Measurements from ENCODE around the gene DHX38. TPM values are rescaled to one million over a fixed set of nuclear protein-coding genes. Genes with fewer than 3 reads are reported as not detected.

DHX38 gene
- total RNA-seq, 2 experiments from 2014 or later: 78.6 to 79.9 TPM

DNA sequence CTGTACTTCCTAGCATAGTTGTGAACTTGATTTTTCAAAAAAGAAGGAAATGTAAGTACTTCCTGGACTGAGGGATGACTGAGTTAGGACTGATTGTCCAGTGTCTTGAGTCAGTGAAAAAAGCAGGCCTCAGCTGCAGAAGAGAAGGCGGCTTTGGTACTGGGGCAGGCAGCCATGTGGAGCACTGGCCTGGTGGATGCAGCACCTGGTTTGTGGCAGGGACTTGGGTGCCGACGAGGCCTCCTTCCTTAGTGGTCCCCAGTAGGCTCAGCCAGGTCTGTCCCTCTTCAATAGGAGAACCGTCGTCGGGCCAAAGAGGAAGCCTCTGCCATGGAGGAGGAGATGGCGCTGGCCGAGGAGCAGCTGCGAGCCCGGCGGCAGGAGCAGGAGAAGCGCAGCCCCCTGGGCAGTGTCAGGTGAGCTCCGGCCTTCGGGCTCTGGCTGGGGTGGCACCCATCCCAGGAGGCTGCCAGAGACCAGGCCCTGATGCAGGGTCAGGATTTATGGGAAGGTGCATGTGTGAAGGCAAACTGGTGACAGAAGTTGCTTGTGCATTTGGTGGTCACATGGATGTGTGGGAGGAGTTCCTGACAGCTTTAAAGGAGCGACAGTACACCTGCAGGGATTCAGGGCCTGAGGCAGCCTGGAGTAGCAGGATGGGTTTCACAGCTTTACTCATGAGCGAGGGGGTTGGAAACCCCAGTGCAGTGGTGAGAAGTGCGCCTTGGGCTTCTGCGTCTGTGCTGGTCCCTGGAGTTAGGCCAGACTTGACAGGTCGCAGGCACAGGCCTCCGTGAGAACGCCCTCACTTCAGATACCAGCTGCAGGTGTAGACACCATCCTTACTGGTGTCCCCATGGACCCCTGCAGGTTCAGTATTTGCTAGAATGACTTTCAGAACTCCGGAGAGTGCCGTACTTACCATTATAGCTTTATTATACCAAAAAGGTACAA is 17.3 kb downstream of the DHX38 start:
- Mint-ChIP-seq H3K4me1 (ENCODE audit: low read depth) (no peaks in the 10 kb centered on the region), H3K4me3 (no peak overlapping the region), H3K27me3 (ENCODE audit: low read depth) (no peaks in the 10 kb centered on the region), H3K9me3 (no peaks in the 10 kb centered on the region), H3K36me3 (ENCODE audit: low read depth) (peaks cover 29% of the 10 kb centered on the region), H3K27ac (no peak overlapping the region)
- intact Hi-C loops (cut with micrococcal nuclease): no loop called here
- CTCF ChIA-PET: interaction anchor here (1.0 to 2.1 kb wide), 2 partner anchors 14 kb away, joined by 3 to 6 read pairs; no protein-coding TSS in a partner anchor
- DNase-seq: no peak

DNA sequence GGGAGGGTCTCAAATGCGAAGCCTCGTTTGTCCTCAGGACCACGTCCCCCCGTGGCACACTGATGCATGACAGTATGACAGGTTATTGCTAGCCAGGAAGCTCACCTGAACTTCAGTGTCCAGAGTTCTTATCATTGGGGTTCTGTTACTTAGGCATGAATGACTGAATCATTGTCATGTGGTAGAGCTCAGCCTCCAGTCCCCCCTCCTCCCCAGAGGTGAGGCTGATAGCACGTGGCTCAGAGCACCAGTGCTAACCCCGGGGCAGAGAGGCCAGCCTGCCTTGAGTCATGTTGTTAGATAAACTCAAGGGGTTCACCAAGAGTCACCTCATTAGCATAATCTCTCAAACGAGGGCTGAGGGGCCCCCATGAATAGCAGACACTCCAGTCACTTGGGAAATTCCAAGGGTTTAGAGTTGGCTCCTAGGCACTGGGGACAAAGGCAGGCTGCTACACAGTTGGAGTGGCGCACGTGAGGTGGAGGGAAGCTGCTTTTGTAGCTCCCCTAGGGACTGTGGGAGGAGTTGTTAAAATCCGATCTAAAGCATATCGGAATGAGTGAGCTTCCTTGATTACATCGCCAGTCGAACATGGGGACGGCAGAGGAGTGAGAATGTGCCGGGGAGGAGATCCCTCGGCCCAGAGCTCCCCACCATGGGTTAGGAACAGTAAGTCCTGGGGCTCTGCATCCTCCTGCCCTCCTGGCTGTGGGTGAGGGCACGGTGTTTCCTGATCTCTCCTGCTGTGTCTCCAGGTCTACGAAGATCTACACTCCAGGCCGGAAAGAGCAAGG is 18.2 kb downstream of the DHX38 start:
- Mint-ChIP-seq H3K36me3 (ENCODE audit: low read depth) (peaks cover 25% of the 10 kb centered on the region), H3K27ac (no peak overlapping the region), H3K27me3 (ENCODE audit: low read depth) (no peaks in the 10 kb centered on the region), H3K4me3 (no peak overlapping the region), H3K4me1 (ENCODE audit: low read depth) (no peaks in the 10 kb centered on the region), H3K9me3 (no peaks in the 10 kb centered on the region)
- intact Hi-C loops (cut with micrococcal nuclease): no loop called here
- CTCF ChIA-PET: interaction anchor here (1.0 kb wide), 1 partner anchor 13 kb away, joined by 3 read pairs; no protein-coding TSS in a partner anchor
- no peak for DNase-seq

DNA sequence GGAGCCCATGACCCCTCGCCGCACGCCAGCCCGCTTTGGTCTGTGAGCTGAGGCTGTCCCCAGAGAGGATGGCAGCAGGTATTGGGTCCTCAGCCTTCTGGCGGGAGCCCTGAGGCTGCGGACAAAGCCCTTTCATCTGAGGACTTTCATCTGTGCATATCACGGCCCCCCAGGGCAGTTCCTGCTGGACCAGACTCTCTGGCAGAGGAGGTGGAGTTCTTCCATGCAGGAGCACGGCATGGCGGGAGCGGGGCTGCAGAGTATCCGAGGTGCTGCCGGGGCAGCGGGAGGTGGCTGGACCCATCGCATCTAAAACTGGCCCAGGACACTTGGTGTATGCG is 18.8 kb downstream of the DHX38 start:
- Mint-ChIP-seq H3K4me1 (ENCODE audit: low read depth) (no peaks in the 10 kb centered on the region), H3K9me3 (no peaks in the 10 kb centered on the region), H3K27me3 (ENCODE audit: low read depth) (no peaks in the 10 kb centered on the region), H3K36me3 (ENCODE audit: low read depth) (peaks cover 23% of the 10 kb centered on the region), H3K4me3 (no peak overlapping the region), H3K27ac (no peak overlapping the region)
- CTCF ChIA-PET: no interaction called here
- intact Hi-C loops (cut with micrococcal nuclease): no loop called here
- no peak for DNase-seq

DNA sequence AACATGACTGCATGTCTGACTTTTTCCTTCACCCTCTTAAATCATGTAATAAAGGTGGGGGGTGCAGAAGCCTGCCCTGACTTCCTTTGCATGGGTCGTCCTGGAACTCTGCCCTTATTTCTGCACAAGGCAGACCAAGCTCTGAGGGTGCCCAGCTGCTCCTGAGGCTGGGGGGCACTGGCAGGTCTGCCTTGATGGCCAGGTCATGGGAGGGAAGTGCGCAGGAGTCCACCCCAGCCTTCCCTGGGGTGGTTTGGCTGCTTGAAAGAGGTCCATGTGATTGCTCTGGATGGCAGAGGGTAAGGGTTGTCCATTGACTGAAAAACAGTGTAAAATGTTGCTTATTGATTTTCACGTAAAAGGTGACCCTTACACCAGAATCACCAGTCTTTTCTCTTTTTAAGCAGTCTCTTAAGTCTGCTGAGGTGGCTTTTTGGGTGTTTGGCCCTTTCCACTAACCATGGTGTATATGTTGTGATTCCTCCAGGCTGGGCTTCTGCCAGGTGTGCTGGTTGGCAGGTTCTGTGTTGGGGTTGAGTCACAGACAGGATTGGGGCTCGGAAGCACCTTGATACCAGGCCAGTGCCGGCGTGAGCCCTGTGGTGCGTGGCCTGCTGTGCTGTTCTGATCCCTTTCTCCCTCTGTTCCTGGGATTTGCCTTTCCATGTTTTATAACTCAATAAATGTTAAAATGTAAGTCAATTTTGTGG is 19.4 kb downstream of the DHX38 start:
- H3K27ac Mint-ChIP-seq: no peak overlapping the region
- CTCF ChIA-PET: interaction anchor here (1.7 kb wide), 1 partner anchor 12 kb away, joined by 10 read pairs; no protein-coding TSS in a partner anchor
- no peaks in the 10 kb centered on the region for H3K9me3 Mint-ChIP-seq
- H3K27me3 Mint-ChIP-seq (ENCODE audit: low read depth): no peaks in the 10 kb centered on the region
- H3K4me3 Mint-ChIP-seq: no peak overlapping the region
- no peak for DNase-seq
- H3K4me1 Mint-ChIP-seq (ENCODE audit: low read depth): no peaks in the 10 kb centered on the region
- intact Hi-C loops (cut with micrococcal nuclease): no loop called here
- H3K36me3 Mint-ChIP-seq (ENCODE audit: low read depth): peaks cover 19% of the 10 kb centered on the region

DNA sequence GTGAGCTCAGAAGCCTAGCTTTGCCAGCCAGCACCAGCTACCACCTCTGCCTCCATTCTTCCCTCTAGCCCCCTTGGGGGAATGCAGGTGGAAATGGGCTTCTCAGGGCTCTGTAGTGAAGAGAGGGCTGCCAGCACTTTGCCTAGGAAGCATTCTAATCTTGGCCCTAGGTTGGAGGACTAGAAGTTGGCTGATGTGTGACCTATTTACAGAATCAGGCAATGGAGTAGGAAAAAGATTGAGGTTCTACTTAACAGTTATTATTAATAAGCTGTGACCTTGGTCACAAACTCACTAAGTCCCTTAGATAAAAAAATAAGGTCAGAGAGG is 19.9 kb downstream of the DHX38 start:
- Mint-ChIP-seq H3K4me3 (no peak overlapping the region), H3K36me3 (ENCODE audit: low read depth) (peaks cover 18% of the 10 kb centered on the region), H3K9me3 (no peaks in the 10 kb centered on the region), H3K27me3 (ENCODE audit: low read depth) (no peaks in the 10 kb centered on the region), H3K4me1 (ENCODE audit: low read depth) (no peaks in the 10 kb centered on the region), H3K27ac (no peak overlapping the region)
- CTCF ChIA-PET: interaction anchor here (1.7 kb wide), 1 partner anchor 11 kb away, joined by 10 read pairs; no protein-coding TSS in a partner anchor
- DNase-seq: no peak
- intact Hi-C loops (cut with micrococcal nuclease): no loop called here

DNA sequence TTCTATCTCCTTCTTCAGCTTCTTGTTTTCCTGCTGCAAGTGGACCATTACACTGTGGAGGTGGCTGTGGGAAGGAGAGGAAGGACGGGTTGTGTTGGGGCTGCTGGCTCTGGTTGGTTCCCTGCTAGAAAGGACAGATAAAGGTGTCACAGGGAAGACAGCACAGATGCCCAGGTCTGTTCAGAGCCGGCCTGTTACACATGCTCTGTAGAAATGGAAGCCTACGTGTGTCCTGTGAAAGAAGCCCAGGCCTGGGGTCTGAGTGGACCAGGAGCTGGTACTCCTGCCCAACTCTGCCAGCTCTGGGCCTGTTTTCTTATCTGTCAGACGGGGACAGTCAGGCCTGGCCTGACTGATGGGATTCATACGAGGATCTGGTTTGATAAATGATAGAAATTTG is 26.4 kb downstream of the DHX38 start:
- Mint-ChIP-seq H3K36me3 (ENCODE audit: low read depth) (no peaks in the 10 kb centered on the region), H3K4me3 (no peak overlapping the region), H3K27ac (no peak overlapping the region), H3K27me3 (ENCODE audit: low read depth) (no peaks in the 10 kb centered on the region), H3K4me1 (ENCODE audit: low read depth) (no peaks in the 10 kb centered on the region), H3K9me3 (no peaks in the 10 kb centered on the region)
- intact Hi-C loops (cut with micrococcal nuclease): loop anchor here (10.0 kb wide), 2 partner anchors 285 to 715 kb away; no protein-coding TSS in a partner anchor
- DNase-seq: no peak
- CTCF ChIA-PET: interaction anchor here (1.2 kb wide), 1 partner anchor 347 kb away, joined by 3 read pairs; no protein-coding TSS in a partner anchor

DNA sequence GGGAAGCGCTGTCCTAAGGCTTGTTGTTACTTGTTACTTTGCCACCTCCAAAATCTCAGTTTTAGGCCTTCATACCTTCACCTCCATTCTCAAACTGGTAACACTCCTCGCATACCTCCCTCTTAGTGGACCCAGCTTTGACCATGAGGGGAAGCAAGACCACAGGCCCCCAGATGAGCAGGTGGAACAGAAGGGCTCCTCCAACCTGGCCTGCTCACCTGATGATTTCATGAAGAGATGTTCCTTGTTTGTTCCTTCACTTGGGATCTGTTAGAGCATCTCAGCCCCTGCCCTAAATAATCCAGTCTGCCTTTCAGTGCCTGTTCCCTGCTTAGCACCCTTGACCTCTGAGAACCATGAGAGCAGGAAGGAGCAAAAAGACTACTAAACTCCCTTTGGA is 28.7 kb downstream of the DHX38 start:
- Mint-ChIP-seq H3K27ac (no peak overlapping the region), H3K4me3 (no peak overlapping the region), H3K9me3 (no peaks in the 10 kb centered on the region), H3K4me1 (ENCODE audit: low read depth) (no peaks in the 10 kb centered on the region), H3K36me3 (ENCODE audit: low read depth) (no peaks in the 10 kb centered on the region), H3K27me3 (ENCODE audit: low read depth) (no peaks in the 10 kb centered on the region)
- DNase-seq: no peak
- CTCF ChIA-PET: no interaction called here
- intact Hi-C loops (cut with micrococcal nuclease): loop anchor here (10.0 kb wide), 2 partner anchors 282 to 712 kb away; no protein-coding TSS in a partner anchor

DNA sequence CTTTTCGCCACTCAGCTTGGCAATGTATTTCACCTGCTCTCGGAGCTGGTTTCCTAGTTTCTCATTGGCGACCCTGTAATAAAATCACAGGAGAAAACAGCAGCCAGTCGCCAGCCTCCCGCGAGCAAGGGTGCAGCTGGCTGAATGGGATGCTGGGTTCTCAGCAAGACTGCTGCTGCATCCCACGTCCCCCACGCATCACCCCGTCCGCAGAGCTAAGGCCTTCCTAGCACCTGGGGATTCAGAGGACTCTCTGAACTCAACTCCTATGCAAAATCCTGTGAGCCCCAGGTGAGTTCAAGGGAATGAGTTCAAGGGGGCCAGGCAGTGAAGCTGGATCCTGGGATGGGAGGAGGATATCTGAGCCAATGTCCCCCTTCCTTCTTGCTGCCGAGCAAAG is 29.3 kb downstream of the DHX38 start:
- H3K4me3 Mint-ChIP-seq: no peak overlapping the region
- H3K36me3 Mint-ChIP-seq (ENCODE audit: low read depth): no peaks in the 10 kb centered on the region
- intact Hi-C loops (cut with micrococcal nuclease): loop anchor here (10.0 kb wide), 2 partner anchors 282 to 712 kb away; no protein-coding TSS in a partner anchor
- H3K27ac Mint-ChIP-seq: no peak overlapping the region
- no peaks in the 10 kb centered on the region for H3K27me3 Mint-ChIP-seq (ENCODE audit: low read depth)
- no peaks in the 10 kb centered on the region for H3K9me3 Mint-ChIP-seq
- no peaks in the 10 kb centered on the region for H3K4me1 Mint-ChIP-seq (ENCODE audit: low read depth)
- DNase-seq: no peak
- CTCF ChIA-PET: interaction anchor here (0.6 kb wide), 1 partner anchor 870 kb away, joined by 3 read pairs; no protein-coding TSS in a partner anchor

DNA sequence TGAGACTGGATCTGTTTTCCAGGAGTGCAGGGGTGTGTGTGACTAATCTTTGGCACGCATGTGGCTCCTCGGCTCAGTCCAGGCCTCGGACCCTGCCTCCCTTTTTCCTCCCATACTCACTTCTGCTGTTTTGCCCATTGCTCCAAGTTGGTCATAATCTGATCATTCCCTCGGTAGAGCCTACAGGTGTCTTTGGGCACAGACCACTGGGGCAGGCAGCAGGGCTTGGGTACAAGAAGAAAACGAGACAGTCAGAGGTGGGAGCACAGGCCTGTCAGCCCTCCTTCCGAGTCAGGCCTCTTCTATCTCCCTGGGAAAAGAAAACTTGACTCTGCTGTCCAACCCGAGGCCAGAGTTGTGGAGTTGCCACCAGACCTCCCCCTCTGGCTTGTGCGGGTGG is 29.8 kb downstream of the DHX38 start:
- intact Hi-C loops (cut with micrococcal nuclease): loop anchor here (10.0 kb wide), 2 partner anchors 281 to 711 kb away; no protein-coding TSS in a partner anchor
- no peak for DNase-seq
- no peaks in the 10 kb centered on the region for H3K4me1 Mint-ChIP-seq (ENCODE audit: low read depth)
- no peaks in the 10 kb centered on the region for H3K27me3 Mint-ChIP-seq (ENCODE audit: low read depth)
- CTCF ChIA-PET: interaction anchor here (0.6 to 1.0 kb wide), 2 partner anchors 19 to 869 kb away, joined by 3 to 9 read pairs; no protein-coding TSS in a partner anchor
- H3K9me3 Mint-ChIP-seq: no peaks in the 10 kb centered on the region
- H3K4me3 Mint-ChIP-seq: no peak overlapping the region
- no peaks in the 10 kb centered on the region for H3K36me3 Mint-ChIP-seq (ENCODE audit: low read depth)
- no peak overlapping the region for H3K27ac Mint-ChIP-seq

DNA sequence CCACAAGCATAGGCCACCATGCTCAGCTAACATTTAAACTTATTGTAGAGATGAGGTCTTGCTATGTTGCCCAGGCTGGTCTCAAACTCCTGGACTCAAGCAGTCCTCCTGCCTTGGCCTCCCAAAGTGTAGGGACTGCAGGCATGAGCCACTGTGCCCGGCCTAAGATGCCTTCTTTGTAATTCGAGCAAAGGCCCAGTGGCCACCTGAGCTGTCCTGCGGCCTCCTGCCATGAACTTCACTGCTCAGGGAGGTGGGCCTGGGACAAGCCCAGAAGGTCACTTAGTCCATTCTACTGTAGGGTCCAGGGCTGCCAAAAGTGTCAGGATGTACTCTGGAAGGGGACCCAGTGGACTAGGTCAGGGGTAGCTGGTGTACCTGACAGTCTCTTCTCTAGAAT is 30.5 kb downstream of the DHX38 start:
- Mint-ChIP-seq H3K4me3 (no peak overlapping the region), H3K4me1 (ENCODE audit: low read depth) (no peaks in the 10 kb centered on the region), H3K36me3 (ENCODE audit: low read depth) (no peaks in the 10 kb centered on the region), H3K27ac (no peak overlapping the region), H3K27me3 (ENCODE audit: low read depth) (no peaks in the 10 kb centered on the region), H3K9me3 (no peaks in the 10 kb centered on the region)
- CTCF ChIA-PET: interaction anchor here (0.6 to 1.8 kb wide), 15 partner anchors 10 to 1839 kb away, joined by 3 to 19 read pairs (median 4); no protein-coding TSS in a partner anchor
- DNase-seq: no peak
- intact Hi-C loops (cut with micrococcal nuclease): loop anchor here (2.0 to 10.0 kb wide), 3 partner anchors 281 to 1833 kb away; no protein-coding TSS in a partner anchor

DNA sequence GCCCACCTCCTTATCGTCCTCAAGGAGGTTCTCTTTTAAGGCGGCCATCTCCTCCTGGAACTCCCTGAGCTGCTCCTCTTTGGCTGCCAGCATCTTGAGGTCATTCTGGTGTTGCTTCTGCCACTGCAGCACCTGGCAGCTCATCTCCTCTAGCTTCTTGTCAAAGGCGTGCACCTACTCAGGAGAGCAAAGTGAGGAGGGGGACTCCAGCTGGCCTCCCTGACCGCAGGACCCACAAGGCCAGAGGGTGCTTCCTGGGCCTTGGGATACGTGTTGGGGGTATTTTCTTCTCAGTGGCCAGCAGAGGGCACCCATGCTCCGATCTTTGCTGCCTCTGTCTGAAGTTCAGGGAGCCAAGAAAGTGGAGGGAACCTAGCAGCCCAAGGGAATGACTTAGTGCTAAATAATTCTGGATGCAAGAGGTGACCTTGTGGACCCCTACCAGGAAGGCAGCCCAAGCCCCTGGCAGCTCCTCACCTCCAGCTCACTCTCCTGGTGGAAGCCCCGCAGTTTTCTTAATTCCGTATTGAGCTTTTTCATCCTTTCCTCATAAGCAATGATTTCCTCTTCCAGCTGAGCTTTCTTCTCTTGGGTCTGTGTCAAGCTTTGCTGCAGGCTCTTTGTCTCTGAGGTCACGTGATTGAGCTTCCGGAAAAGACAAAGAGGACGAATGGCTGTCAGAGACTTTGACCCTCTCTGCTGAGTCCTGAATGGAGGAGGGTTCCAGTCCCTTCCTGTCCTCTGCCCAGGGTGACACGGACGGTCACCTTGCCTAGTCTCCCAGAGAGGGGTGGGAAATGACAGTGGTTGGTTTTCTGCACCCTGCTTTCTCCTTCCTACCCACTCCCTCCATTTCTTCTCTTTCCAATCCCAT is 31.4 kb downstream of the DHX38 start:
- no peaks in the 10 kb centered on the region for H3K4me1 Mint-ChIP-seq (ENCODE audit: low read depth)
- DNase-seq: peak; percentile 80
- CTCF ChIA-PET: interaction anchor here (0.6 to 1.8 kb wide), 21 partner anchors 11 to 1838 kb away, joined by 3 to 19 read pairs (median 3); no protein-coding TSS in a partner anchor
- no peaks in the 10 kb centered on the region for H3K36me3 Mint-ChIP-seq (ENCODE audit: low read depth)
- H3K27ac Mint-ChIP-seq: no peak overlapping the region
- H3K4me3 Mint-ChIP-seq: no peak overlapping the region
- H3K9me3 Mint-ChIP-seq: no peaks in the 10 kb centered on the region
- intact Hi-C loops (cut with micrococcal nuclease): loop anchor here (1.0 to 10.0 kb wide), 6 partner anchors 122 to 1832 kb away; no protein-coding TSS in a partner anchor
- no peaks in the 10 kb centered on the region for H3K27me3 Mint-ChIP-seq (ENCODE audit: low read depth)
